GM18870 (cell line): ENCODE results near the gene SORCS2.

Experiments used
- ATAC-seq: cut with Tn5 transposase; IDR thresholded peaks from one replicate; pipeline ENCODE4 v1.9.1; 2021; ENCODE audit warnings: moderate library complexity; ENCODE audit not compliant: unreplicated experiment

SORCS2 gene

DNA sequence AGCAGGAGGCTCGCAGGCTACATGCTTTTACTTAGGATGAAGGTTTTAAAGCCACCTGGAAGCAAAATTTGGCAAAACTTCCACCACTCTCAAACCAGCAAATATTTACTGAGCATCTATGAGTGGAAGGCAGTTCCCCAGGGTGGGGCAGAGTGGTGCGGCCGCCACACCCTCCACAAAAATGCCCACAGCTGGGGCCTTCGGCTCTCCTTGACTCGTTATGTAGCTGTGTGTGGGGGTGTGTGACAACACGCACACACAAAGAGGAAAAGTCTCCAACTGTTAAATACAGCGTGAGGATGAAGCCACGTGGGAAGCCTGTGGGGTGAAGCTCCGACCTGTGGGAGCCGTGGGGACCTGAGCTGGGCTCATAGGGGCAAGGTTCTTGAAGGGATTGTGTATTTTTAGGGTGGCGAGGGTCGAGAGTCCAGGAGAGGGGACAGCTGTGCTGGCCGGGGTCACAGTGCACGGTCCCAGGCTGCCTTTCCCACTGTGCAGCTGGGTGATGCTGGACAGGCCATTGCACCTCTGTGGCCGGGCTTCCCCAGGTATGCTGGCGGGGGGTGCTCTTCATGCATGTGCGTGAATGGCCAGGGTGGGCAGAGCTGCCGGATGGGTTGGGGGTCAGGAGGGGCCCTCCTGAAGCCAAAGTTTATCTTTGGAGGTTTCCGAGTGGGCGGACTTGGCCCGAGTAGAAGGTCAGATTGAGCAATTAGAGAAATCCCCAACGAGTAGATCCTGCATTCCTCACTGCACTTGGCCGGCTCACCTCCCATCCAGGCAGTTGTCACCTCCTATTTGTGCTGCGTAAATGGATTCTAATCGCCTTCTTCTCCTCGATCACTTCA lies 25.4 kb downstream of the SORCS2 start:
- no peak for ATAC-seq

DNA sequence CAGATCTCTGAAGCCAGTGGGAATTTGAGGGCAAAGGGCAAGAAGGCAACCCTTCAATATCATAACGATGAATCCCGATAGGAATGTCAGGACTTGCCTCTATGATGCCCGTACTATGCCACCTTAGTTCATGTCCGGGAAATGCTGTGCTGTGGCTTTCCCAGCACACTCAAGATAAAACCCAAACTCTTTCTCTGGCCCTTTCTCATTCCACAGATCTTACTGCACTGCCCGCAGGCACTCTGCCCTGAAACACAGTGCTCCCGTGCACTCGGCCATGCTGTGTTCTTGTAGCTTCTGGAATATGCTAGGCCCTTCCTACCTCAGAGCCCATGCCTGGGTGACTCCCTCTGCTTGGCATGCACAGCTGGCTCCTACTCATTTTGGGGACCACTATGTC lies 26.3 kb downstream of the SORCS2 start:
- ATAC-seq = no peak

DNA sequence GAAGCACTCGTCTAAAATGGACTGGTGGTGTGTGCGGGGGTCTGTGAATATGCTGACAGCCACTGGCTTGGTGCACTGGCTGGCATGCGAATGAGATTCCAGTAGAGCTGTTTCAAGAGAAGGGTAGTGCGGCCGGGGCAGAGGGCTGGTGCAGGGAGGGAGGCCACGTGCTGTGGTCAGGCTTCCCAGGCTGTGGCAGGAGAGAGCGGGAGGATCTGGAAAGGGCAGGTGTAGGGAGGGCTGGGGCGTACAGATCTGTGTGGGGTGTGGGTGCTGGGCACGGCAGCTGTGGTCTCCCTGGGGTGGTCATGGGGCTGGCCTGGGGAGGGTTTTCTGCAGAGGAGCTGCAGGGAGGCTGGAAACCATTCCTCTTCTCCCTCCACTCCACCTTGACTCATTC lies 30.2 kb downstream of the SORCS2 start:
- ATAC-seq = no peak

DNA sequence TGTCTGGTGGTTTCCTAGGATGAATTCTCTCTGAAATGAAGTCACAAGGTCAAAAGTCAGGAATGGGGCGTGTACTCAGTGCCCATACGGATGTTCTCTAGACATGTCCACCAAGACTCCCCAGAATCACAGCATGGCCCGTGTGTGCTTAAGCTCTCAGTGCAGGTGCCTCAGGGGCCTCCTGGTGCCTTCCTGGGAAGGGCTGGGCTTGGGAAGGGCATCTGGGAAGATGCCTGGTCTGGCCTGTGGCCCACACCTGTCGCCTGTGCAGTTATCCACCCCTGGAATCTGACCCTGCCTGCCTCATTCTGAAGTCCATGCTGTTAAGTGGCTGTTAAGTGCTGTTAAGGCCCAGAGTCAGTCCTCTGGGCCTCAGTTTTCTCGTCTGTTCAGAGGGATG lies 31.2 kb downstream of the SORCS2 start:
- ATAC-seq = no peak

DNA sequence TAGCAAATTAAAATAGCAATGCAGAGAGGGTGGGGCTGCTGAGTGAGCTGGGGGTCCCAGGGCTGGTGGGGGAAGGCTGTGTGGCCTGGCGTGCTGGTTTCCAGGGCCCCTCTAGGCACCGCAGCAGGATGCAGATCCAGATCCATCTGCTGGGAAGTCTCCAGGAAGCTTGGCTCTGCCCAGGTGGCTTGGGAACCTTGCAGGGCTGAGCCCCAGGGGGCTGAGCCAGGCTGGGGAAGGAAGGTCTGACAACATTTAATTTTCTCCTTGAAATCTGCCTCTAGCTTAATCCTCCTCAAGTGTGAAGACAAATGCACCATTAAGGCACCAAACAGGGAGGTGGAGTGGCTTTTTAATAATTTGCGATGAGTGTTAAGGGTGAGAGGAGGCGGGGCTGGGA lies 31.7 kb downstream of the SORCS2 start:
- ATAC-seq = no peak

DNA sequence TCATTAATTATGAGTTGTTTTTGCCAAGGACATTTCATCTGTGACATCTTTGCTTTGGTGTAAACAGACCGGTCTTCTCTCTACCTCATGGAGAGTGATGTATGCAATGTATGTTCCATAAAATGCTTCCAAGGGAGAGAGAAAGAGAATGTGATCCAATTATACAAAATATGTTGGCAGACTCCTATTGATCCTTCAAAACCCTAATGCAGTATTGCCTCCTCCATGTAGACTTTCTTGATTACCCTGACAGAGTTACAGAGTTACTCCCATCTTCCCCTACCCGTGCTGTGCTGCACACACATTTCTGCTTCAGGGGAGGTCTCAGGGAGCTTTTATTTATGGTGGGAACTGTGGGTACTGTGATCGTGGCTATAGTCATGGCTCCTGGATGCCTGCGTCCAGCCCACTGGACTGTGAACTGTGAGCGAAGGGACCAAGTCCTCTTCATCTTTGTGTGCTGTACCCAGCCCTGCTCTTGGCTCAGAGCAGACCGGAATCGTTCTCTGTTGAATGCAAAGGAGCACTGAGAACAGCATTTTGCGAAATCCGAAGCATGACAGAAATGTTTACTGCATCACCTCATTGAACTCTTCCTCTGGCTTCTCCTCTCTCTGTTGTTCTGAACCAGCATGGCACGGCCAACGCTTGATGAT lies 32.7 kb downstream of the SORCS2 start:
- no peak for ATAC-seq

DNA sequence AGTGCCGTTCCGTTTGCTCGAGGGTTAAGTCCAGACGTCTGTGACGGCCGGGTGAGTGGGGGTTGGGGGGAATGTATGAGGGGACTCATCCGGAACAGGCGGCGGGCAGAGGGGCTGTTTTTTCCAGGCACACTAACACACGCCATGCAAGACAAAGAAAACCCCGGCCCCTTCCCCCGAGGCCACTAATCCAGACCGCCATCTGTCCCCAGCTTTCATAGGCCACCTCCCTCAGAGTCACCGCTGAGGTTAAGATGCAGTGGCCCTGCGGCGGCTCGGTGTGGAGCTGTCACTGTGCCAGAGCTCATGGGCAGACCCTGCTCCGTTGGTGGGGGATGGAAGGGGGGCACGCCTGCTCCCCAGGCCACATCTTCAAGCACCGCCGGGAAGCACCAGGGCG lies 34.1 kb downstream of the SORCS2 start:
- ATAC-seq = no peak

DNA sequence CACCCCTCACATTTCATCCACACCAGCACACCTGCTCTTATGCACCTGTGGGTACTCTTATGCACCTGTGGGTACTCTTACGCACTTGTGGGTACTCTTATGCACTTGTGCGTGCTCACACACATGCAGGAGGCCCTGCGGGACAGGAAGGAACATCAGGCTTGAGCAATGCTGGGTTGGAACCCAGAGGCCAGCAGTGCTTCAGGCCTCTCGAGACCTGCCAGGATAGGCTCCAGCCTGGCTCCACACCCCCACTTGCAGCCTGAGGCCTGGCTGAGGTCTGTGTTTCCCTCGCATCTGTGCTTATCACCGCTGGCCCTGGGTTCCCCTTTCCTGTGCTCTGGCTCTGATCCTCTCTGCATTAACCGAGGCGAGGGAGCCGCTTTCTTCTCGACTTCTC lies 34.7 kb downstream of the SORCS2 start:
- ATAC-seq = no peak

DNA sequence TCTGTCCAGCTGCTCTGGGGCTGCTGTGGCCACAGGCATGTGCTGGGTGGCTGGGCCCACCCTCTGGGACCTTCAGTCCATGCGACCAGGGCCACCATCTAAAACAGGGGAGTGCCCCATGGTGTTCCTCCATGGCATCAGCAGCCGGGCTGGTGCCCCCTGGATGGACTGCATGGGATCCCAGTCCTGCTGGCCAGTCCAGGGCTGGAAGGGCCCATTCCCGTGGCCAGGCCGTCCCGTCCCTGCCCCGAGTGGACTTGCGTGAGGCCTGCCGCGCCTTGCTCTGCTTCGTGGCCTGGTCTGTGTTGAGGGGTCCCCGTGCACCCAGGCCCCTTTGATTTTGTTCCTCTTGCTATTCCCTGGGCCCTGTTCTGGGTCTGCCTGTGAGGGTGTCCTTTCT lies 36.4 kb downstream of the SORCS2 start:
- no peak for ATAC-seq

DNA sequence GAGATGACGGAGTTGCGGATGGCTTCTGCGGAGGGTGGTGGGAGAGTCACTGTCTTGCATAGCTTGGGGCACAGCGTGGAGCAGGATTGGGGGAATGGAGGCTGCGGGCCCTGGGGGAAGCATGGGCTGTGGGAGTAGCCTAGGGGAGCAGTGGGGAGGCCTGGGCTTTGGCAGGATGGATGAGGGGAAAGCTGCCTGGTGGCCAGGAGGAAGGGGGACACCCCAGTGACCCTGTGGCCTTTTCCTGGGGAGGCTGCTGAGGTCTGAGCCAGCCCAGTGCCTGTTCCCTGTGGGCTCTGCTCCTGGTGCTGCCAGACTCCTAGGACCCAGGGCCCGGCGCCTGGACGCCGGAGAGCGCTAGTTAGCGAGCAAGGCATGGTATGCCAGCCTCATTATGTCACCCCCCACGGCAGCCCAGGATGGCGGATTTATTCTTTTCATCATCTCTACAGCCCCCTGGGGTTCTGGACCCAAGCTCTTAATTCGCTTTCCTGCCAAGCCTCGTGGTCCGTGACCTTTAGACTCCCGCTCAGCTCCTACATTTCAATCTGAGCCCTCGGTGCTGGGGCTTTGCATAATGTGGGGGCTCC lies 39.8 kb downstream of the SORCS2 start:
- ATAC-seq = no peak

DNA sequence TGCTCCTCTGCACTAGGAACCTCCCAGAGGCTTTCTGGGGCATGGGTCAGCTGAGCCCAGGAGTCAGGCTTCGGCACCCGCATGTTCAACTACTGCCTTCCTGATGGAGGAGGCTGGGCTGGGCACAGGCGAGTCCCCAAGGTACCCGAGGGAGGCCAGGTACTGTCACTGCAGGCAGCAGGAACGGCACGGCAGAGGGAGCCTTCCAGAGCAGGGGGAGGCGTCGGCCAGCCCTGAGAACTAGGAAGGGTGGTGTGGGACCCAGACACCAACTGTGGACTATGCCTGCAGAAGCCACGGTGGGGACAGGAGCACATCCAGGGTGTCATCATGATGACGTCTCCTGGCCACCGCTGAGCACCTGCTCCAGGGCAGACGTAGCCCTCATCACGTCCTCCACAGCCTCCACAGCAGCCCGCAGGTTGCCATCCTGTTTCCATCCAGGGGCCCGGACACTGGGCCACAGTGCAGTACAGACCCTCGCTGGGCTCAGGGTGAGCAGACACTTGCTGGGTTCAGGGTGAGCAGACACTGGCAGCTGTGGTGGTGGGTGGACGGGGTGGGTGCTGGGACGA lies 40.8 kb downstream of the SORCS2 start:
- no peak for ATAC-seq

DNA sequence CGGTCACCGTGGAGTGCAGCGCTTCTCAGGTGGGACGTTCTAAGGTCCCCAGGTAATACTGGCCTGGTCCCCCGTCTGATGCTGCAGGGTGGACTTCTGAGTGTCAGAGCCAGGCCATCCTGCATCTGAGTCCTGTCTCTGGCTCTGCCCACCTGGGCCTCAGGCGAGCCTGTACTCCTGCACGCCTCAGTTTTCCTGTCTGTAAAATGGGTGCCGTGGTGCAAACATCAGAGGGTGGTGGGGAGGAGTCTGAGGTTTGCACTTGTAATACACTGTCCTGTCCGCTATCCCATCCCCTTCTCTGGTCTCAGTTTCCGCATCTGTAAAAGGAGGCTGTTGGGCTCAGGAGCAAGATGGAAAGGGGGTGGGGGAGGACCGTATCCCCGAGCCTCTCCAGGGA lies 41.3 kb downstream of the SORCS2 start:
- no peak for ATAC-seq

DNA sequence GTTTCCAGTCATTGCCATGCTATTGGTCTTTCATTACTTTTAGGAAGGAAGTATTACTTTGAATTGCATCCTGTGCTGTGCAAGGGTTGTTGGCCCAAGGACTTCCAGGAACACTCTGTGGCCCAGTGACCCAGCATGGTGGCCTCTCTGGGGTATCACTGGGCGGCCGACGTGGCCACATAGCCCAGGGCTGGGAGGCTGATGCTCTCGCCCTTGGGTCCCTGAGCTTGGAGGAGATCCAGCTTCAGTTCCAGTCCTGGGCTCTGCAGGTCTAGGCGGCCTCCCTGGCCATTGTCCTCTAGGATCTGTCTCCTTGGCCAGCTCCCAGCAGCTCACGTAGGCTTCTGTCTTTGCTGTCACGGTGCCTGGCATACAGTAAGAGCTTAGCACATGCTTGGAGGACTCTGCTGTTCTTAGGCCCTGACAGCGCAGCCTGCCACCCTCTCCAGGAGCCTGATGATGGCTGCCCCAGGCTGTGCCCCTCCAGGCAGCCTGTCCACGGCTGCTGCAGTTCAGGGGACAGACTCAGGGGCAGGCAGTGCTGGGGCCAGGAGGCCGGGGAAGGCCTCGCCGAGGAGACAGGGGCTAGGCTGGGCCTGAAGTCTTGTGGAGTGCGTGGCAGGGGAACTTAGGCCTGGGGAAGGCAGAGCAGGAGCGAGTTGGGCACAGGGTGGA lies 42.2 kb downstream of the SORCS2 start:
- ATAC-seq = no peak

DNA sequence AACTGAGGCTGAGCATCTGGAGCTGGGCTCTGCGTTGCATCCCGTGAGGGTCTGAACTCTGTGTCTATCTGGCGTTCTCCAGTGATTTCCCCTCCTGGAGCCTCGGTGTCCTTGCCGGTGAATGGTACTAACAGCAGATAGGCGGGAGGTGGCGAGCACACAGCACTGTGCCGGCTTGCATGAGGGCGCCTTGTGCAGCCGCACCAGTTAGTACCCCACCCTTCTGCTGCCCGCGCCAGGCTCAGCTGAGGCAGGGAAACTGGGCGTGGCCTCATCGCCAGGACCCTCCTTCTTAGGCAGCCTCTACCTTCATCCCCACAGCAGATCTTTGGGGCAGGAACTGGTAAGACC lies 42.7 kb downstream of the SORCS2 start:
- no peak for ATAC-seq

DNA sequence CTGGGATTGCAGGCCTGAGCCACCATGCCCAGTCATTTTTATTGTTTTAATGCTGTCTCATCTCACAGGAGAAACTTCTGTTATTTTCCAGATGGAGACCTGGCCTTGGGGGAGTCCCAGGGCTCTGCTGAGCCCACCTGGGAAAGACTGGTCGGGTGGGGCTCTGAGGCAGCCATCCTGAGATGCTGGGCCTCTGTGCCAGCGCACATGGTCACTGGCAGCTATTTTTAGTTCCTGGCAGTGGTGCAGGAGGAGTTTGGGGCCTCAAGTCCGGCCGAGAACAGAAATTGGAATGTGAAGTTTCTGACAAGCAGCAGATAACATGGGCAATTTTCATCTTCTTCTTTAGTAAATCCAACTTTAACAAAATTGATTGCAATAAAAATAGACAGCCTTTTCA lies 44.5 kb downstream of the SORCS2 start:
- ATAC-seq = no peak

DNA sequence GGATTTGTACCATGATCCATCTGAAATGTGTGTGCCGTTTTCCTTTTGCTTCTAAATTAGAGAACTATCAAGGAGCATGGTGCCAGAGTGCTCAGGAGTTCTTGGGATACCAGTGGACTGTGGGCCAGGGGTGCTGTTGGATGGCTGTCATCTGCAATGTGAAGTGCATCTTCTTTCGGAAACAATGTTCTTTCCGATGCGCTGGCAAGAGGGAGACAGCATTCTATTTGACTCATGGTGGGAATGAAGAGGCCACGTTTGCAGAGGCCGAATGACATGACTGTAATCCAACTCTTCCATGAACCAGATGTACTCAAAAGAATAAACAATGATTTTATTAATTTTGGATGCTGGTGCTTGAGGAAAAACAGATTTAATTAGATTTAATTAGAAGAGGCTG lies 45.5 kb downstream of the SORCS2 start:
- no peak for ATAC-seq

DNA sequence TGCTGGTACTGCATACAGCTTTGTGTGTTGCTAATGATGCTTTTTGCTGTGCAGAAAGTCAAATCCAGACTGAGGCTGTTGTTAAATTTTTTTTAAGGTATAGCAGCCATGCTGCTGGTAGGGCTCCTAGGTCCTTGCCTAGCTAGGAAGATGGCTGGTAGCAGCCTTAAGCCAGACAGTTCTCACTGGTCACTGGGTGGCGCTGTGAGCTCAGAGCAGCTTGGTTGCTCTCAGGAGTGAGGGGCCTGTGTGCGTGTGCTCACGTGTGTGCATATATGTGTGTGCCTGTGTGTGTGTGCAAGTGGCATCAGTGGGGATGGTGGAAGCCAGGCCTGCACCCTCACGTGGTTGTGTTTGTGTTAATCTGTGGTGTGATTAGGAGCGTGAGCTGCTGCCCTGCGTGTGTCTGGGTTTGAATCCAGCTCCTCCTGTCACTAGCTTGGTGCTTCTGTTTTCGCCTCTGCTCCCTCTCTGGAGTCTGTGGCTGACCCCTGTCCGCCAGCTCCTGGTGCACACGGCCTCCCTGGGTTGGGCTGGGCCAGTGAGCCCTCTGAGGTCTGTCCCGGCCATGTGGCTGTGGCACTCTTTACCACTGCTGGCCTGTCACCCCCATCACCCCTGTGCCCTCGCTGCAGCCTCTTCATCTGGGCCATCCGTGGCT lies 46.1 kb downstream of the SORCS2 start:
- no peak for ATAC-seq

DNA sequence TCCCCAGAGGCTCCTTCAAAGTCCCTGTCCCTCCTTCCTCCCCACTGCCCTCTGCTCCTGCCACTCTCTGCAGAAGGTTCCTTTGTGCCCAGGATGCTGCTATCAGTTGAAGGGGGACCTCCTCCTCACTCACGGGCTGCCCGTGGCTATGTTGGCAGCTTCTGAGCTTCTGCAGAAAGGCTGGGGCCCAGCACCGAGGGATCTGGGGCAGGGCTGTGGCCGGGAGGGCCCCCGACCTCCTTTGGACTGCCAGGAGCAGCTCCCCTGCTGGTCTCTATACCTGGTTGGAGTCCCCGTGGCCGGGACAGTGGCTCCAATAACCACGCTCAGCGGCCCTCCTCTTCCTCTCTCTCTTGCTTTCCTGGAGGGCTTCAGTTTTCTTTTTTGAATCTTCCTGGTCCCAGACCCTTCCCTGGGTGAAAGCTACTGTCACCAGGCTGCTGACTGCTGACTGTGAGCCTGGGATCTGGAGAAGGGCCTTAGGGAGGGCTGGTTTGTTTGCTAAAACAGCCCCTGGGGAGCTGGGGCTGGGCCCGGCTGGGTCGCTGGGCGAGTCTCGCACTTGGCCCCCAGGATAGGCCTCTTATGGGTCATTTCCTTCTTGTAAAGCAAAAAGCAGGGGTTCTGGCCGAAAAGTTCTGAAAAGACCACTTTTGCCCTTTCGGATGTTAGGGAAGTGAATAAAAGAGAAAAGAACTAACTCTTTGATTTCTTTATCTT lies 46.9 kb downstream of the SORCS2 start:
- no peak for ATAC-seq

DNA sequence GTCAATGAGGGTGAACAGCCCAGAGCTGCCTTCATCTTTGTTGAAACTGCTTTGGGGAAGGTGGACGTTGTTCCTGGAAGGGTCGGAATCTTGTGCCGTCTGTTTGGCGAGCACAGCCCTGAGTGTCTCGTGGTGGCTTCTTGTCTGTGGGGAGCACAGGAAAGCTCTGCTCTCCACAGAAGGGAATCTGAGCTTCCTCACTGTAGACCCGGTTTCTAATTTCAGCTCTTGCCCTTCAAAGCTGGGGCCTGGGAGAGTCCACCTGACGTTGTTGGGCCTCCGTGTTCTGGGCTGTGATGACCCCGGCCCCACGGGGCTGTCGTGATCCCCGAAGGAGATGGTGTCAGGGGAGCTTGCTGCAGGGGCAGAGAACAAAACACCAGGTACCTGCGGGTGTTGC lies 47.5 kb downstream of the SORCS2 start:
- ATAC-seq = no peak

DNA sequence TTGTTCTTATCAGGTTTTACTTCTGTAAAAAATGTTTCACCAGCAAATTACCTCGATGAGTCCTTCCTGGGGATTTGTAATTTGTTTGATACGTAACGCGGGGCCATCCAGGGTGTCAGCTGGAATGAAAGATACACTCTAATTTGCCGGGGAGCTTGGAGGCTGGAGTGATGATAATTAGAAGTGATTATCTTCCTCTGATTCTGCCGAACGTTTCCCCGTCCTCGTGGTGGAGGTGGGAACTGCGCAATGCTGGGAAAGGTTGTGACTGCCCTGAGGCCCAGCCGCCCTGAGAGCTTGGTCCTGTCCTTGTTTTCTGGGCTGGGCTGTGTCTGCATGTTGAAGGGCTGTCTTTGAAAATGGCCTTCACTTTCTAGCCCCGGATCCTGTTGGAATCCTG lies 48.0 kb downstream of the SORCS2 start:
- no peak for ATAC-seq
